Lower lobe of right lung (tissue), 2 donors: ENCODE measurements around the gene AGBL2. TPM values are rescaled to one million over a fixed set of nuclear protein-coding genes. Genes with fewer than 3 reads are reported as not detected.
"Not testable (repeated sequence)": the region's sequence is repeated elsewhere in the genome, so short reads cannot be mapped to it uniquely, and the experiment has no call there.

Experiments used
- ATAC-seq, 2 donors: fragments of 200-7000 bp; cut with Tn5 transposase; one replicate each; pipeline ENCODE4 v1.9.1; 2020 to 2022; ENCODE audit warnings: mild to moderate bottlenecking in 2 of 2, moderate library complexity in 2 of 2
- DNase-seq: peaks from one replicate; pipeline ENCODE4 v3.0.0-alpha.2; 2020
- H3K27ac ChIP-seq: fragments of 200-600 bp; one replicate; pipeline ENCODE4 v1.8.0; 2022
- H3K27me3 ChIP-seq: fragments of 200-600 bp; one replicate; pipeline ENCODE4 v1.8.0; 2022; ENCODE audit warnings: low read depth
- H3K36me3 ChIP-seq: fragments of 200-600 bp; one replicate; pipeline ENCODE4 v1.8.0; 2022; ENCODE audit warnings: mild to moderate bottlenecking
- H3K4me1 ChIP-seq: fragments of 200-600 bp; one replicate; pipeline ENCODE4 v1.8.0; 2022
- H3K4me3 ChIP-seq: fragments of 200-600 bp; one replicate; pipeline ENCODE4 v1.8.0; 2022; ENCODE audit warnings: mild to moderate bottlenecking
- H3K9me3 ChIP-seq: fragments of 200-600 bp; one replicate; pipeline ENCODE4 v1.8.0; 2022
- CTCF ChIP-seq: fragments of 200-600 bp; IDR thresholded peaks from one replicate; pipeline ENCODE4 v1.8.0; 2022; ENCODE audit warnings: antibody characterized with exemption, mild to moderate bottlenecking
- intact Hi-C: fragments of 100-400 bp; cut with DNase I; formaldehyde crosslinking; loops from one replicate; pipeline ENCODE4 v1.11.0; 2022
- total RNA-seq: library from RNA; stranded (reverse); fragmentation: NEBNext Ultra II Directional; extraction: Animal tissue kit (Norgen Biotek cat#: 25700); gene quantifications from one replicate; pipeline ENCODE4 v1.2.1, GENCODE V29; 2021
- donor health status: DM: no; HTN: yes; CAD: no; lungs with severe emphysema.

The AGBL2 gene
- total RNA-seq, 1 donor from 2014 or later: 6.0 TPM

DNA sequence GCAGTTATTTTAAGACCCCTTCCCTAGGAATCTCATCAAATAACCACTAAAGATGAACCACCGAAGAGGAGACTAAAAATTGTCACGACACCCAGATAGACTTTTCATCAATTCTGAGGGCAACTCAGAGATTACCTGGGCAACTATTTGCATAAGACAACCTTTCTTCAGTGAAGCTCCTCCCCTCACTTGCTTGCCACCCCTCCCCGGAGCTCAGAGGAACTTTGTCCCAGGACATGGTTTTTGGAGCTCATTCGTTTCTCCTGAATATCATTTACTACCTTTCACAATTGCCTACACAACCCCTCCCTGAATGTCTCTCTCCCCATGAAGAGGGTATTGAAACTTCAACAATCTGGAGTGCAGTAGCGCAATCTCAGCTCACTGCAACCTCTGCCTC is 3.9 kb downstream of the AGBL2 start:
- intact Hi-C loops: no loop called here
- Histone ChIP-seq H3K27me3 (no peaks in the 10 kb centered on the region), H3K27ac (no peak overlapping the region), H3K9me3 (no peaks in the 10 kb centered on the region), H3K4me3 (no peak overlapping the region), H3K4me1 (peaks cover 10% of the 10 kb centered on the region), H3K36me3 (peaks cover 2% of the 10 kb centered on the region)
- DNase-seq (no peak), ATAC-seq (no peak)
- no peak for TF ChIP-seq CTCF

DNA sequence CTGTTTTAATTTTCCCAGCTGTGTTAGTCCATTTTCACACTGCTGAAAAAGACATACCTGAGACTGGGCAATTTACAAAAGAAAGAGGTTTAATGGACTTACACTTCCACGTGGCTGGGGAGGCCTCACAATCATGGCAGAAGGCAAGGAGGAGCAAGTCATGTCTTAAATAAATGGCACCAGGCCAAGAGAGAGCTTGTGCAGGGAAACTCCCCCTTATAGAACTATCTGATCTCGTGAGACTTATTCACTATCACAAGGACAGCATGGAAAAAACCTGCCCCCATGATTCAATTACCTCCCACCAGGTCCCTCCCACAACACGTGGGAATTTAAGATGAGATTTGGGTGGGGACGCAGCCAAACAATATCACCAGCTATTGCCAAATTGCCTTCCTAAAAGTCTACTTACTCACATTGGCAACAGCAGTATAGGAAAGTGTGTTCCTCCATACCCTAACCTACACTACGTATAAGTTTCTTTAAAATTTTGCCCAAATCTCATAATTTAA is 7.8 kb downstream of the AGBL2 start:
- H3K27me3 ChIP-seq, H3K4me1 ChIP-seq, intact Hi-C loops, H3K36me3 ChIP-seq, H3K4me3 ChIP-seq, DNase-seq, ATAC-seq, H3K9me3 ChIP-seq, H3K27ac ChIP-seq: not testable (repeated sequence)

GRCh38 chr11:47705721-47706120 is 9.4 kb downstream of the AGBL2 start:
- no peaks in the 10 kb centered on the region for H3K36me3 ChIP-seq
- H3K9me3 ChIP-seq: no peaks in the 10 kb centered on the region
- ATAC-seq (no peak), DNase-seq (no peak)
- intact Hi-C loops: no loop called here
- no peaks in the 10 kb centered on the region for H3K4me1 ChIP-seq
- no peaks in the 10 kb centered on the region for H3K27me3 ChIP-seq
- H3K27ac ChIP-seq: no peak overlapping the region
- TF ChIP-seq CTCF: no peak
- H3K4me3 ChIP-seq: no peak overlapping the region

- no peaks in the 10 kb centered on the region for H3K9me3 ChIP-seq
- intact Hi-C loops: no loop called here
- H3K36me3 ChIP-seq: no peaks in the 10 kb centered on the region
- no peaks in the 10 kb centered on the region for H3K27me3 ChIP-seq
- DNase-seq (no peak), ATAC-seq (no peak)
- TF ChIP-seq CTCF: no peak
- H3K4me3 ChIP-seq: no peak overlapping the region
- no peak overlapping the region for H3K27ac ChIP-seq
- H3K4me1 ChIP-seq: no peaks in the 10 kb centered on the region
Measured at GRCh38 chr11:47691979-47692378, 23.2 kb downstream of the AGBL2 start.

- Histone ChIP-seq H3K9me3 (no peaks in the 10 kb centered on the region), H3K4me3 (no peak overlapping the region), H3K4me1 (no peaks in the 10 kb centered on the region), H3K27ac (no peak overlapping the region), H3K36me3 (no peaks in the 10 kb centered on the region), H3K27me3 (no peaks in the 10 kb centered on the region)
- ATAC-seq: no peak
- no peak for TF ChIP-seq CTCF
- DNase-seq: no peak
- intact Hi-C loops: no loop called here
Measured at GRCh38 chr11:47689480-47689879, 25.7 kb downstream of the AGBL2 start.

GRCh38 chr11:47688991-47689390 is 26.2 kb downstream of the AGBL2 start:
- ATAC-seq: no peak

More at GRCh38 chr11:47688991-47689390, 26.2 kb downstream of the AGBL2 start:
- Histone ChIP-seq H3K4me1 (no peaks in the 10 kb centered on the region), H3K4me3 (no peak overlapping the region), H3K36me3 (no peaks in the 10 kb centered on the region), H3K27me3 (no peaks in the 10 kb centered on the region), H3K27ac (no peak overlapping the region), H3K9me3 (no peaks in the 10 kb centered on the region)
- TF ChIP-seq CTCF: no peak
- intact Hi-C loops: no loop called here
- DNase-seq: no peak
